WTC11 (cell line): ENCODE measurements around the gene ZNF583. TPM values are rescaled to one million over a fixed set of nuclear protein-coding genes. Genes with fewer than 3 reads are reported as not detected.

Experiments used
- AR ChIP-seq: fragments of 250-450 bp; sonication (Bioruptor Pico); IDR thresholded peaks from 2 replicates; pipeline ENCODE4 v1.9.0; 2021; ENCODE audit warnings: mild to moderate bottlenecking
- ATF1 ChIP-seq: sonication (generic); formaldehyde crosslinking; IDR thresholded peaks from 2 replicates; pipeline ENCODE4 v1.8.1; 2023; ENCODE audit warnings: mild to moderate bottlenecking, moderate library complexity, missing genetic modification reagents
- ATF6 ChIP-seq: sonication (generic); formaldehyde crosslinking; IDR thresholded peaks from 2 replicates; pipeline ENCODE4 v1.8.1; 2023; ENCODE audit warnings: mild to moderate bottlenecking, missing genetic modification reagents
- CDX4 ChIP-seq: fragments of 250-450 bp; sonication (Bioruptor Pico); IDR thresholded peaks from 2 replicates; pipeline ENCODE4 v1.9.0; 2021; ENCODE audit warnings: moderate library complexity, mild to moderate bottlenecking, inconsistent platforms, borderline replicate concordance
- E2F1 ChIP-seq: sonication (generic); formaldehyde crosslinking; IDR thresholded peaks from 2 replicates; pipeline ENCODE4 v1.8.0; 2022; ENCODE audit warnings: mild to moderate bottlenecking, missing genetic modification reagents
- ELF4 ChIP-seq: sonication (generic); formaldehyde crosslinking; IDR thresholded peaks from 2 replicates; pipeline ENCODE4 v1.8.1; 2022; ENCODE audit warnings: low read depth, mild to moderate bottlenecking, moderate library complexity, missing genetic modification reagents
- EMX1 ChIP-seq: fragments of 250-450 bp; sonication (Bioruptor Pico); IDR thresholded peaks from 2 replicates; pipeline ENCODE4 v1.8.0; 2021; ENCODE audit warnings: mild to moderate bottlenecking
- ESRRA ChIP-seq: sonication (generic); formaldehyde crosslinking; IDR thresholded peaks from 2 replicates; pipeline ENCODE4 v1.8.1; 2022; ENCODE audit warnings: mild to moderate bottlenecking, missing genetic modification reagents, borderline replicate concordance
- ETV6 ChIP-seq: sonication (generic); formaldehyde crosslinking; IDR thresholded peaks from 2 replicates; pipeline ENCODE4 v1.8.1; 2022; ENCODE audit warnings: mild to moderate bottlenecking, missing genetic modification reagents
- FOXK1 ChIP-seq: sonication (generic); formaldehyde crosslinking; IDR thresholded peaks from 2 replicates; pipeline ENCODE4 v1.8.0; 2022; ENCODE audit warnings: mild to moderate bottlenecking, moderate library complexity, missing genetic modification reagents
- GRHL2 ChIP-seq: fragments of 250-450 bp; sonication (Bioruptor Pico); IDR thresholded peaks from 2 replicates; pipeline ENCODE4 v1.8.0; 2022; ENCODE audit warnings: mild to moderate bottlenecking, moderate library complexity; ENCODE audit not compliant: insufficient replicate concordance, severe bottlenecking
- HMGA2 ChIP-seq: fragments of 250-450 bp; sonication (Bioruptor Pico); IDR thresholded peaks from 2 replicates; pipeline ENCODE4 v1.4.0; 2021; ENCODE audit warnings: mild to moderate bottlenecking, moderate library complexity
- MYBL2 ChIP-seq: sonication (generic); formaldehyde crosslinking; IDR thresholded peaks from 2 replicates; pipeline ENCODE4 v1.8.1; 2023; ENCODE audit warnings: mild to moderate bottlenecking, moderate library complexity, missing genetic modification reagents
- NR2C2 ChIP-seq: sonication (generic); formaldehyde crosslinking; IDR thresholded peaks from 2 replicates; pipeline ENCODE4 v1.8.0; 2022; ENCODE audit warnings: mild to moderate bottlenecking, missing genetic modification reagents
- OVOL2 ChIP-seq: fragments of 250-450 bp; sonication (Bioruptor Pico); IDR thresholded peaks from 2 replicates; pipeline ENCODE4 v1.9.0; 2021; ENCODE audit warnings: mild to moderate bottlenecking, borderline replicate concordance
- SMAD3 ChIP-seq: sonication (generic); formaldehyde crosslinking; IDR thresholded peaks from 2 replicates; pipeline ENCODE4 v1.8.0; 2022; ENCODE audit warnings: missing genetic modification reagents, mild to moderate bottlenecking, borderline replicate concordance
- TEAD4 ChIP-seq: sonication (generic); formaldehyde crosslinking; IDR thresholded peaks from 2 replicates; pipeline ENCODE4 v1.8.0; 2022; ENCODE audit warnings: mild to moderate bottlenecking, missing genetic modification reagents
- TP53 ChIP-seq: sonication (generic); formaldehyde crosslinking; IDR thresholded peaks from 2 replicates; pipeline ENCODE4 v1.8.1; 2023; ENCODE audit warnings: mild to moderate bottlenecking, missing genetic modification reagents
- USF1 ChIP-seq: sonication (generic); formaldehyde crosslinking; IDR thresholded peaks from 2 replicates; pipeline ENCODE4 v1.8.0; 2022; ENCODE audit warnings: mild to moderate bottlenecking, missing genetic modification reagents
- ZBTB43 ChIP-seq: sonication (generic); formaldehyde crosslinking; IDR thresholded peaks from 2 replicates; pipeline ENCODE4 v1.8.1; 2023; ENCODE audit warnings: mild to moderate bottlenecking, missing genetic modification reagents
- ZNF121 ChIP-seq: sonication (generic); formaldehyde crosslinking; IDR thresholded peaks from 2 replicates; pipeline ENCODE4 v1.8.0; 2023; ENCODE audit warnings: missing genetic modification reagents
- ZNF317 ChIP-seq: sonication (generic); formaldehyde crosslinking; IDR thresholded peaks from 2 replicates; pipeline ENCODE4 v1.8.1; 2023; ENCODE audit warnings: low read depth, mild to moderate bottlenecking, moderate library complexity, missing genetic modification reagents, borderline replicate concordance
- ZNF416 ChIP-seq: fragments of 250-450 bp; sonication (Bioruptor Pico); IDR thresholded peaks from 2 replicates; pipeline ENCODE4 v1.9.0; 2021; ENCODE audit warnings: mild to moderate bottlenecking, inconsistent platforms
- ZNF425 ChIP-seq: fragments of 250-450 bp; sonication (Bioruptor Pico); conservative IDR thresholded peaks from 2 replicates; pipeline ENCODE4 v1.9.0; 2021; ENCODE audit warnings: mild to moderate bottlenecking
- ZNF512 ChIP-seq: sonication (generic); formaldehyde crosslinking; IDR thresholded peaks from 2 replicates; pipeline ENCODE4 v1.8.1; 2022; ENCODE audit warnings: missing genetic modification reagents, borderline replicate concordance
- total RNA-seq: library from RNA; stranded (reverse); gene quantifications from 3 replicates; pipeline ENCODE4 v1.2.3, GENCODE V29; 2021

Gene ZNF583
- total RNA-seq, 1 experiment from 2014 or later = 2.3 TPM

- peak; percentile 44; the same call in 1 of the 2 replicates for TF ChIP-seq USF1 (CRISPR knock-in tag)
- no peak for TF ChIP-seq GRHL2 (CRISPR knock-in tag)
- 0 out of 2 replicates have a peak, but pooled peaks have one; percentile 51 for TF ChIP-seq TEAD4 (CRISPR knock-in tag)
- no peak for TF ChIP-seq ZNF425 (CRISPR knock-in tag)
- peak; percentile 63; the same call in 1 of the 2 replicates for TF ChIP-seq FOXK1 (CRISPR knock-in tag)
- TF ChIP-seq ATF1 = no peak
- no peak for TF ChIP-seq ZNF416 (CRISPR knock-in tag)
- TF ChIP-seq ZNF121 (CRISPR knock-in tag) = no peak
- TF ChIP-seq MYBL2 (CRISPR knock-in tag) = peak; percentile 83
- TF ChIP-seq ETV6 (CRISPR knock-in tag) = no peak
- TF ChIP-seq ELF4 (CRISPR knock-in tag) = no peak
- TF ChIP-seq HMGA2 (CRISPR knock-in tag) = no peak
- no peak for TF ChIP-seq CDX4 (CRISPR knock-in tag)
- TF ChIP-seq ZNF317 (CRISPR knock-in tag) = no peak
- TF ChIP-seq TP53 = no peak
- TF ChIP-seq EMX1 (CRISPR knock-in tag) = no peak
- TF ChIP-seq ZNF512 (CRISPR knock-in tag) = no peak
- TF ChIP-seq ESRRA (CRISPR knock-in tag) = no peak
- TF ChIP-seq ZBTB43 (CRISPR knock-in tag) = peak; percentile 22; the same call in 1 of the 2 replicates
- no peak for TF ChIP-seq OVOL2 (CRISPR knock-in tag)
- TF ChIP-seq SMAD3 (CRISPR knock-in tag) = no peak
- no peak for TF ChIP-seq ATF6 (CRISPR knock-in tag)
- TF ChIP-seq E2F1 (CRISPR knock-in tag) = no peak
- TF ChIP-seq NR2C2 = no peak
- TF ChIP-seq AR (CRISPR knock-in tag) = no peak
Measured at GRCh38 chr19:56393119-56394012, 10.8 kb upstream of the ZNF583 start, which contains the start of gene ZNF582 (continued).
